Smooth muscle cell (in vitro differentiated cells): ENCODE results near the gene PRKCZ. TPM values are rescaled to one million over a fixed set of nuclear protein-coding genes. Genes with fewer than 3 reads are reported as not detected.

ENCODE experiments used
- DNase-seq: peaks from one replicate; lab custom pipeline; 2025; ENCODE audit not compliant: unreplicated experiment; lab: John Stamatoyannopoulos, UW
- H2AFZ ChIP-seq: fragments of 200-600 bp; sonication (generic); 2 replicates; pipeline ENCODE4 v1.6.0; 2016; ENCODE audit warnings: antibody characterized with exemption, low read depth, mild to moderate bottlenecking
- H3F3A ChIP-seq: fragments of 200-600 bp; sonication (generic); 2 replicates; pipeline ENCODE4 v1.6.0; 2017; ENCODE audit warnings: antibody characterized with exemption, low read depth
- H3K27ac ChIP-seq: fragments of 200-600 bp; sonication (generic); 2 replicates; pipeline ENCODE4 v1.5.1; 2016; ENCODE audit warnings: low read depth, mild to moderate bottlenecking
- H3K27me3 ChIP-seq: fragments of 200-600 bp; sonication (generic); 2 replicates; pipeline ENCODE4 v1.6.1; 2016; ENCODE audit warnings: low read depth, mild to moderate bottlenecking
- H3K36me3 ChIP-seq: fragments of 200-600 bp; sonication (generic); 2 replicates; pipeline ENCODE4 v1.5.1; 2016; ENCODE audit warnings: low read depth
- H3K4me1 ChIP-seq: fragments of 200-600 bp; sonication (generic); 2 replicates; pipeline ENCODE4 v1.5.1; 2016; ENCODE audit warnings: low read depth
- H3K4me2 ChIP-seq: fragments of 200-600 bp; sonication (generic); 2 replicates; pipeline ENCODE4 v1.6.0; 2016; ENCODE audit warnings: mild to moderate bottlenecking
- H3K4me3 ChIP-seq: fragments of 200-600 bp; sonication (generic); 2 replicates; pipeline ENCODE4 v1.5.1; 2016; ENCODE audit warnings: mild to moderate bottlenecking
- H3K79me2 ChIP-seq: fragments of 200-600 bp; sonication (generic); 2 replicates; pipeline ENCODE4 v1.6.0; 2016; ENCODE audit warnings: low read depth, mild to moderate bottlenecking
- H3K9ac ChIP-seq: fragments of 200-600 bp; sonication (generic); 2 replicates; pipeline ENCODE4 v1.6.0; 2016; ENCODE audit warnings: low read depth
- H3K9me3 ChIP-seq: fragments of 200-600 bp; sonication (generic); replicated peaks from 2 replicates; pipeline ENCODE4 v1.5.1; 2016; ENCODE audit warnings: low read depth
- H4K20me1 ChIP-seq: fragments of 200-600 bp; sonication (generic); 2 replicates; pipeline ENCODE4 v1.6.0; 2016; ENCODE audit warnings: low read depth
- WGBS: methylation state at CpG from one replicate; pipeline ENCODE4 v1.1.7; 2016; ENCODE audit warnings: low lambda C conversion rate; 5-methylcytosine and 5-hydroxymethylcytosine counted together
- polyA plus RNA-seq: library from polyadenylated mRNA; unstranded; fragments of >200 nt; fragmentation: Nextera tagmentation; extraction: Ambion mirVana; gene quantifications from 2 replicates; pipeline ENCODE4 v1.2.1, GENCODE V29; 2016
- total RNA-seq: library from RNA; depleted of rRNA; stranded (reverse); fragments of >200 nt; gene quantifications from 2 replicates; pipeline ENCODE4 v1.2.3, GENCODE V29; 2014
- TF ChIP-seq, protein P1 (sequence below): fragments of 200-600 bp; sonication (generic); IDR thresholded peaks from 2 replicates; pipeline ENCODE4 v1.5.1; 2017; ENCODE audit warnings: borderline replicate concordance, mild to moderate bottlenecking, antibody characterized with exemption; ENCODE audit not compliant: insufficient read depth, poor library complexity, severe bottlenecking

Gene PRKCZ
- total and polyA plus RNA-seq, 2 experiments from 2014 or later, result 5.8 to 10.3 TPM

DNA sequence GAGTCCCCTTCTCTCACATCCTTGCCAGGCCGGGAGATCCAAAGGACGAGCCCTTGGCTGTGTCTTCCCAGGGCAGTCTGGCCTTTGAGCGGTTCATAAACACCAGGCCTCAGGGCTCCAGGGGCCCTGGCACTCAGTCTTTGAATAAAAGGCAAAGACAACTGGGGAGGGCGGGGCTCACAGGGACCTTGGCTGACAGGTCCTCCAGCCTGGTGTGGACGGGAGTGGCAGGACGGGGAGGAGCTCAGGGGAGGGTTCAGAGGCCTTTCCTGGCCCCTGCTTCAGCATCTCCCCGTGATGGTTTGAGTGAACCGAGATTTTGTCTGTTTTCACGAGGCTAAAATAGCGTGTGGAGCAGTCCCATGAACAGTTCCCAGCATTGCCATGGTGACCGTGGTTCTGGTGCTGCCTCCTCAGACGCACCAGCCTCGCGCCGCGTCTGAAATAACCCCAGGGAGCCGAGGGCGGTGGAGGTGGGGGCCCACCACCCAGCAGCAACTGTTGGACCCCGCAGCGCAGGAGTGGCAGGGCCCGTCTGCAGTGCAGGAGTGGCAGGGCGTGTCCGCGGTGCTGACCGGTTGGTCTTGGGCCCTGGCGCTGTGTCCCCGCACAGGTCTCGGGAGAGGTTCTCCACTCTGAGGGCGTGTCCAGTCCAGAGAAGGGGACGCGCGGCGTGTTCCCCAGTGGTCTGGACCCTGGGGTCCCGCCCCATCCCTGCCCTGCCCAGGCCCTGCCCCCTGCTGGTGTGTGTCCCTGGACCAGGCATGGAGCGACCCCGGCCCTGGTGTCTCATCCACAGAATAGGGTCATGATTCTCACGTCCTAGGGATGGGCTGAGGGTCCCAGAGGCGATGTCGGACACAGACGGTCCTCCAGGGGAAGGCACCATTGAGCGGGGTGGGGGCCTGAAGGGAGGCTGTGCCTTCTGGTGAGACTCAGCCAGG lies 7.1 kb upstream of the PRKCZ start:
- H3K9me3 ChIP-seq, result no peaks in the 10 kb centered on the region
- no peaks in the 10 kb centered on the region for H3K79me2 ChIP-seq
- peaks cover 2% of the 10 kb centered on the region for H3K27me3 ChIP-seq
- TF ChIP-seq, protein P1, sequence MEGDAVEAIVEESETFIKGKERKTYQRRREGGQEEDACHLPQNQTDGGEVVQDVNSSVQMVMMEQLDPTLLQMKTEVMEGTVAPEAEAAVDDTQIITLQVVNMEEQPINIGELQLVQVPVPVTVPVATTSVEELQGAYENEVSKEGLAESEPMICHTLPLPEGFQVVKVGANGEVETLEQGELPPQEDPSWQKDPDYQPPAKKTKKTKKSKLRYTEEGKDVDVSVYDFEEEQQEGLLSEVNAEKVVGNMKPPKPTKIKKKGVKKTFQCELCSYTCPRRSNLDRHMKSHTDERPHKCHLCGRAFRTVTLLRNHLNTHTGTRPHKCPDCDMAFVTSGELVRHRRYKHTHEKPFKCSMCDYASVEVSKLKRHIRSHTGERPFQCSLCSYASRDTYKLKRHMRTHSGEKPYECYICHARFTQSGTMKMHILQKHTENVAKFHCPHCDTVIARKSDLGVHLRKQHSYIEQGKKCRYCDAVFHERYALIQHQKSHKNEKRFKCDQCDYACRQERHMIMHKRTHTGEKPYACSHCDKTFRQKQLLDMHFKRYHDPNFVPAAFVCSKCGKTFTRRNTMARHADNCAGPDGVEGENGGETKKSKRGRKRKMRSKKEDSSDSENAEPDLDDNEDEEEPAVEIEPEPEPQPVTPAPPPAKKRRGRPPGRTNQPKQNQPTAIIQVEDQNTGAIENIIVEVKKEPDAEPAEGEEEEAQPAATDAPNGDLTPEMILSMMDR, result no peak
- H3K36me3 ChIP-seq, result no peaks in the 10 kb centered on the region
- H4K20me1 ChIP-seq, result no peaks in the 10 kb centered on the region
- H3K9ac ChIP-seq, result no peak overlapping the region
- H3K4me2 ChIP-seq, result no peak overlapping the region
- no peak overlapping the region for H2AFZ ChIP-seq
- DNase-seq, result no peak
- no peaks in the 10 kb centered on the region for H3K4me1 ChIP-seq
- H3F3A ChIP-seq, result no peaks in the 10 kb centered on the region
- H3K27ac ChIP-seq, result no peak overlapping the region
- 91% methylated on average over 41 of the region's 41 CpGs for WGBS
- no peak overlapping the region for H3K4me3 ChIP-seq

DNA sequence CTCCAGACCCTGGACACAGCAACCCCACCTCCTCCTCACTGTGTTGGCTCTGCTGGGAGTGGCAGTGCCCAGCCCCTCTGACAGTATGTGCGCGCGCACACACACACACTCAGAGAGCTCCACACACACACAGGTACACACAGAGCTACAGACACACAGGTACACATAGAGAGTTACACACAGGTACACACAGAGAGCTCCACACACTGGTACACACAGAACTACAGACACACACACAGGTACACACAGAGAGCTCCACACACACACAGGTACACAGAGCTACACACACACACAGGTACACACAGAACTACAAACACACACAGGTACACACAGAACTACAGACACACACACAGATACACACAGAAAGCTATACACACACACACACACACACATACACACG lies 6.3 kb upstream of the PRKCZ start:
- H3K27ac ChIP-seq, result no peak overlapping the region
- no peaks in the 10 kb centered on the region for H3K9me3 ChIP-seq
- no peak for DNase-seq
- peaks cover 10% of the 10 kb centered on the region for H3K27me3 ChIP-seq
- H3F3A ChIP-seq, result no peaks in the 10 kb centered on the region
- H3K79me2 ChIP-seq, result no peaks in the 10 kb centered on the region
- WGBS, result 94% methylated on average over 4 of the region's 4 CpGs
- H2AFZ ChIP-seq, result no peak overlapping the region
- no peaks in the 10 kb centered on the region for H3K4me1 ChIP-seq
- no peak overlapping the region for H3K4me2 ChIP-seq
- no peaks in the 10 kb centered on the region for H4K20me1 ChIP-seq
- no peak overlapping the region for H3K4me3 ChIP-seq
- no peaks in the 10 kb centered on the region for H3K36me3 ChIP-seq
- H3K9ac ChIP-seq, result no peak overlapping the region
- TF ChIP-seq, protein P1, result no peak

DNA sequence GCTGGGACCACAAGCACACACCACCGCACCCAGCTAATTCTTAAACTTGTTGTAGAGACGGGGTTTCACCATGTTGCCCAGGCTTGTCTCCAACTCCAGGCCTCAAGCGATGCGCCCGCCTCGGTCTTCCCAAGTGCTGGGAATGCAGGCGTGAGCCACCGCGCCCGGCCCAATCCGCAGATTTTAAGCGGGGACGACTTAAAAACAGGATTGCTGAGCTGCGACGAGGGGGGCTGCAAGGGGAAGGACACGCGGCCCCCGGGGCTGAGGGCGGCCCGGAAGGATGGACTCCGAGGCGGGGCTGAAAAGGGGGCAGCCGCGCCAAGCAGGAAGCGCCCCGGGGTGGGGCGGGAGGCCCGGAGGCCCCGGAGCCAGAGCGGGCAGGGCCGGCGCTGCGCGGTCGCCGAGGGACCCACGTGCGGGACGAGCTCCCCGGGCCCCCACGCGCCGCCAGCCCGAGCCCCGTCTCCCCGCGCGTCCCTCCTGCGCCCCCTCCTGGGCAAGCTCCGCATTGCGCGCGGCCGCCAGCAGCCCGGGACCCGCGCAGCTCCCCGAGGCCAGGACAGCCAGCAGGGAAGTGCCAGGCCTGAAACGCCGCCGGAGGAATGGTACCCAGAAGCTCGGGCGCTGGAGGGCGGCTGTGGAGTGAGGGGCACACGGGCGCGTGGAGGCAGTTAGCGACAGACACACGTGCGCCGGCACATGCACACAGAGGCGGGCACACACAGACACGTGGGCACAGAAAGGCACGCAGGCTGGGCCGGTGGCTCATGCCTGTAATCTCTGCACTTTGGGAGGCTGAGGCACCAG lies 5.5 kb upstream of the PRKCZ start:
- no peaks in the 10 kb centered on the region for H3K9me3 ChIP-seq
- no peak overlapping the region for H3K9ac ChIP-seq
- WGBS, result 28% methylated on average over 44 of the region's 75 CpGs
- H4K20me1 ChIP-seq, result no peaks in the 10 kb centered on the region
- H3K4me2 ChIP-seq, result peak overlapping the region; percentile 86
- DNase-seq, result peak; percentile 65
- H3K27me3 ChIP-seq, result peaks cover 19% of the 10 kb centered on the region
- H3F3A ChIP-seq, result no peaks in the 10 kb centered on the region
- H3K4me3 ChIP-seq, result peak overlapping the region; percentile 37
- no peaks in the 10 kb centered on the region for H3K4me1 ChIP-seq
- TF ChIP-seq, protein P1, result peak; percentile 83
- H3K79me2 ChIP-seq, result no peaks in the 10 kb centered on the region
- no peaks in the 10 kb centered on the region for H3K36me3 ChIP-seq
- H2AFZ ChIP-seq, result peak overlapping the region; percentile 93
- no peak overlapping the region for H3K27ac ChIP-seq
